A673 (cell line): Measurements from ENCODE around the gene PEX11G.

Source experiments
- CTCF ChIP-seq: fragments of 300-800, 200-600 bp; sonication (generic); conservative IDR thresholded peaks from 2 replicates; pipeline ENCODE4 v1.5.1; 2017; ENCODE audit warnings: low read depth, mild to moderate bottlenecking, antibody characterized with exemption, low read length, moderate library complexity, mixed read lengths
- EZH2 ChIP-seq: fragments of 200-600 bp; sonication (generic); IDR thresholded peaks from 2 replicates; pipeline ENCODE4 v1.6.1; 2017; ENCODE audit warnings: borderline replicate concordance, low read depth, mild to moderate bottlenecking, mixed read lengths, antibody characterized with exemption, low read length; ENCODE audit not compliant: poor library complexity, severe bottlenecking

DNA sequence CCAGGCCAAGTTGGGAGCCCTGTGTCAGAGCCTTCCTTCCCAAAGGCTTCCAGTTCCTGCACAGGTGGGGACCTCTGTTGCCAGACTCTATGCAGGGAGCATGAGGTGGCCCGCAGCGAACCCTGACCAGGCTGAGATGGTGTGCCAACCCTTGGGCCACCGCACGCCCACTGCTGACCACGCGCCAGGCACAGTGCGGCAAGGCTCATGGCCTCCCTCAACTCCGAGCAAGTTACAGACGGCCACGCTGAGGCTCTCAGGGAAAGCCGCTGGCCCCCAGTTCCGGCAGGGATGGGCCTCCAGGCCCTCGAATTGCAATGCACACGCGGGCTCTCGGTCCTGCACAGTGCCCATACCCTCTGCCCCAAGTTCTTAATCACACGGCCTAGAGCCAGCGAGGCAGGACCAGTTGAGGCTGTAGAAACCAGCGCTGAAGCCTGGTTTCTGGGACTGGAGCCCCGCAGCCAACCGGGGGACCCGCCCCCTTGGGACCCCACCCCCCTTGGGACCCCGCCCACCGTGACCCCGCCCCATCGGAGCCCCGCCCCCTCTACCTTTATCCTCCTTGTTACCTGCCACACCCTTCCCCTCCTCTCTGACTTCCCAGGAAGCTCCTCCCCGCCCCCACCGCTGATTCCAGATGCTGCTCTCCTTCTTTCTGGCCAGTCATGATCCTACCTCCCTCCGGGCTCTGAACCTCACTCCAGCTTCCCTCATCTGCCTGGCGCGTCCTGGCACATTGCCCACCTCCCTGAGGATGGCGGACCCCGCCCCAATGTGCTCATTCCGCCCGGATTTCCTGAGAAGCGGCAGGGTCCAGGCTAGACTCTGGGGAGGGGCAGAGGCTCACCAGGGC lies 6.0 kb downstream of the PEX11G start:
- TF ChIP-seq CTCF = no peak
- no peak for TF ChIP-seq EZH2
